Activated naive CD8-positive, alpha-beta T cell treated with anti-CD3 and anti-CD28 coated beads for 36 hours (primary cell): Measurements from ENCODE around the gene COG2. TPM values are rescaled to one million over a fixed set of nuclear protein-coding genes. Genes with fewer than 3 reads are reported as not detected.

ENCODE experiments used
- DNase-seq: peaks from one replicate; pipeline ENCODE4 v3.0.0; 2021
- H3K27ac Mint-ChIP-seq: one replicate; pipeline ENCODE4 v1.8.0; 2022; ENCODE audit warnings: mild to moderate bottlenecking, moderate library complexity, mixed read lengths
- H3K27me3 Mint-ChIP-seq: one replicate; pipeline ENCODE4 v1.8.0; 2022; ENCODE audit warnings: mild to moderate bottlenecking, mixed read lengths
- H3K36me3 Mint-ChIP-seq: one replicate; pipeline ENCODE4 v1.8.0; 2021; ENCODE audit warnings: mild to moderate bottlenecking, mixed read lengths
- H3K4me1 Mint-ChIP-seq: one replicate; pipeline ENCODE4 v1.8.0; 2021; ENCODE audit warnings: mixed read lengths
- H3K4me3 Mint-ChIP-seq: one replicate; pipeline ENCODE4 v1.8.0; 2022; ENCODE audit warnings: mild to moderate bottlenecking, moderate library complexity, mixed read lengths
- H3K9me3 Mint-ChIP-seq: one replicate; pipeline ENCODE4 v1.8.0; 2022; ENCODE audit warnings: mixed read lengths
- total RNA-seq, 2 experiments: library from RNA; stranded (reverse); gene quantifications; one replicate each; pipeline ENCODE4 v1.2.3, GENCODE V29; 2021

The COG2 gene
- total RNA-seq, 2 experiments from 2014 or later: 41.0 to 41.7 TPM

- Mint-ChIP-seq H3K4me3 (no peak overlapping the region), H3K27me3 (no peaks in the 10 kb centered on the region), H3K36me3 (peaks cover 19% of the 10 kb centered on the region), H3K4me1 (peaks cover 4% of the 10 kb centered on the region), H3K27ac (no peak overlapping the region), H3K9me3 (no peaks in the 10 kb centered on the region)
- no peak for DNase-seq
These were observed 37.5 kb downstream of the COG2 start for GRCh38 chr1:230679825-230680224.

GRCh38 chr1:230680300-230681025 lies 38.2 kb downstream of the COG2 start:
- Mint-ChIP-seq H3K27me3 (no peaks in the 10 kb centered on the region), H3K4me1 (peaks cover 4% of the 10 kb centered on the region), H3K4me3 (no peak overlapping the region), H3K9me3 (no peaks in the 10 kb centered on the region), H3K27ac (no peak overlapping the region), H3K36me3 (peaks cover 19% of the 10 kb centered on the region)
- DNase-seq: no peak

- H3K27ac Mint-ChIP-seq: no peak overlapping the region
- no peak overlapping the region for H3K4me3 Mint-ChIP-seq
- no peak for DNase-seq
- H3K36me3 Mint-ChIP-seq: peaks cover 16% of the 10 kb centered on the region
- no peaks in the 10 kb centered on the region for H3K9me3 Mint-ChIP-seq
- no peaks in the 10 kb centered on the region for H3K27me3 Mint-ChIP-seq
- H3K4me1 Mint-ChIP-seq: peaks cover 4% of the 10 kb centered on the region
These were observed 39.3 kb downstream of the COG2 start for GRCh38 chr1:230681599-230681998.

GRCh38 chr1:230682274-230682673 lies 40.0 kb downstream of the COG2 start:
- Mint-ChIP-seq H3K9me3 (no peaks in the 10 kb centered on the region), H3K27ac (no peak overlapping the region), H3K27me3 (no peaks in the 10 kb centered on the region), H3K4me3 (no peak overlapping the region), H3K4me1 (peaks cover 4% of the 10 kb centered on the region), H3K36me3 (peaks cover 16% of the 10 kb centered on the region)
- no peak for DNase-seq

- peaks cover 17% of the 10 kb centered on the region for H3K36me3 Mint-ChIP-seq
- H3K9me3 Mint-ChIP-seq: no peaks in the 10 kb centered on the region
- no peaks in the 10 kb centered on the region for H3K27me3 Mint-ChIP-seq
- no peak for DNase-seq
- H3K4me3 Mint-ChIP-seq: no peak overlapping the region
- H3K4me1 Mint-ChIP-seq: peaks cover 4% of the 10 kb centered on the region
- peak overlapping the region; percentile 45 for H3K27ac Mint-ChIP-seq
These were observed 40.8 kb downstream of the COG2 start for GRCh38 chr1:230682882-230683610.

GRCh38 chr1:230684146-230684545 lies 41.9 kb downstream of the COG2 start:
- H3K9me3 Mint-ChIP-seq: no peaks in the 10 kb centered on the region
- H3K27me3 Mint-ChIP-seq: no peaks in the 10 kb centered on the region
- H3K4me3 Mint-ChIP-seq: no peak overlapping the region
- DNase-seq: no peak
- peaks cover 4% of the 10 kb centered on the region for H3K4me1 Mint-ChIP-seq
- no peak overlapping the region for H3K27ac Mint-ChIP-seq
- peaks cover 14% of the 10 kb centered on the region for H3K36me3 Mint-ChIP-seq

- H3K9me3 Mint-ChIP-seq: no peaks in the 10 kb centered on the region
- DNase-seq: no peak
- H3K27ac Mint-ChIP-seq: no peak overlapping the region
- no peaks in the 10 kb centered on the region for H3K27me3 Mint-ChIP-seq
- H3K36me3 Mint-ChIP-seq: peaks cover 7% of the 10 kb centered on the region
- peaks cover 4% of the 10 kb centered on the region for H3K4me1 Mint-ChIP-seq
- no peak overlapping the region for H3K4me3 Mint-ChIP-seq
These were observed 42.7 kb downstream of the COG2 start for GRCh38 chr1:230684998-230685397.

GRCh38 chr1:230686747-230687146 lies 44.5 kb downstream of the COG2 start:
- Mint-ChIP-seq H3K9me3 (no peaks in the 10 kb centered on the region), H3K4me3 (no peak overlapping the region), H3K4me1 (peaks cover 2% of the 10 kb centered on the region), H3K36me3 (peaks cover 6% of the 10 kb centered on the region), H3K27ac (no peak overlapping the region), H3K27me3 (no peaks in the 10 kb centered on the region)
- DNase-seq: no peak

- Mint-ChIP-seq H3K9me3 (no peaks in the 10 kb centered on the region), H3K4me3 (no peak overlapping the region), H3K4me1 (no peaks in the 10 kb centered on the region), H3K36me3 (peaks cover 11% of the 10 kb centered on the region), H3K27me3 (no peaks in the 10 kb centered on the region), H3K27ac (no peak overlapping the region)
- no peak for DNase-seq
These were observed 47.8 kb downstream of the COG2 start for GRCh38 chr1:230690101-230690500.

- H3K27ac Mint-ChIP-seq: no peak overlapping the region
- no peaks in the 10 kb centered on the region for H3K27me3 Mint-ChIP-seq
- no peak for DNase-seq
- H3K4me3 Mint-ChIP-seq: no peak overlapping the region
- peaks cover 8% of the 10 kb centered on the region for H3K36me3 Mint-ChIP-seq
- H3K4me1 Mint-ChIP-seq: no peaks in the 10 kb centered on the region
- H3K9me3 Mint-ChIP-seq: no peaks in the 10 kb centered on the region
These were observed 49.3 kb downstream of the COG2 start for GRCh38 chr1:230691615-230692014.

GRCh38 chr1:230693221-230693620 lies 50.9 kb downstream of the COG2 start:
- no peaks in the 10 kb centered on the region for H3K9me3 Mint-ChIP-seq
- no peak for DNase-seq
- H3K27me3 Mint-ChIP-seq: no peaks in the 10 kb centered on the region
- no peak overlapping the region for H3K27ac Mint-ChIP-seq
- no peaks in the 10 kb centered on the region for H3K4me1 Mint-ChIP-seq
- H3K36me3 Mint-ChIP-seq: peaks cover 7% of the 10 kb centered on the region
- H3K4me3 Mint-ChIP-seq: no peak overlapping the region

- H3K9me3 Mint-ChIP-seq: no peaks in the 10 kb centered on the region
- no peak overlapping the region for H3K4me3 Mint-ChIP-seq
- H3K27ac Mint-ChIP-seq: no peak overlapping the region
These were observed 51.5 kb downstream of the COG2 start for GRCh38 chr1:230693777-230694176.

GRCh38 chr1:230694464-230694863 lies 52.2 kb downstream of the COG2 start:
- Mint-ChIP-seq H3K27me3 (no peaks in the 10 kb centered on the region), H3K4me1 (no peaks in the 10 kb centered on the region), H3K9me3 (no peaks in the 10 kb centered on the region), H3K4me3 (no peak overlapping the region), H3K27ac (peak overlapping the region; percentile 12), H3K36me3 (peaks cover 7% of the 10 kb centered on the region)
- DNase-seq: no peak

More at GRCh38 chr1:230693777-230694176, 51.5 kb downstream of the COG2 start:
- peaks cover 7% of the 10 kb centered on the region for H3K36me3 Mint-ChIP-seq
- no peak for DNase-seq
- no peaks in the 10 kb centered on the region for H3K27me3 Mint-ChIP-seq
- H3K4me1 Mint-ChIP-seq: no peaks in the 10 kb centered on the region

- no peaks in the 10 kb centered on the region for H3K4me1 Mint-ChIP-seq
- no peaks in the 10 kb centered on the region for H3K9me3 Mint-ChIP-seq
- no peak overlapping the region for H3K4me3 Mint-ChIP-seq
- peaks cover 7% of the 10 kb centered on the region for H3K36me3 Mint-ChIP-seq
- H3K27ac Mint-ChIP-seq: no peak overlapping the region
- DNase-seq: no peak
- no peaks in the 10 kb centered on the region for H3K27me3 Mint-ChIP-seq
These were observed 52.7 kb downstream of the COG2 start for GRCh38 chr1:230694991-230695390.

GRCh38 chr1:230696218-230696617 lies 53.9 kb downstream of the COG2 start:
- Mint-ChIP-seq H3K27me3 (no peaks in the 10 kb centered on the region), H3K4me3 (no peak overlapping the region), H3K27ac (no peak overlapping the region), H3K9me3 (no peaks in the 10 kb centered on the region), H3K36me3 (peaks cover 5% of the 10 kb centered on the region), H3K4me1 (no peaks in the 10 kb centered on the region)
- no peak for DNase-seq
